ENCODE measurements around the gene GTF2H4. TPM values are rescaled to one million over a fixed set of nuclear protein-coding genes. Genes with fewer than 3 reads are reported as not detected.
"Not testable (repeated sequence)": the region's sequence is repeated elsewhere in the genome, so short reads cannot be mapped to it uniquely, and the experiment has no call there.

Gene GTF2H4
- total RNA-seq, 2 experiments from 2014 or later = 47.0 to 51.3 TPM

DNA sequence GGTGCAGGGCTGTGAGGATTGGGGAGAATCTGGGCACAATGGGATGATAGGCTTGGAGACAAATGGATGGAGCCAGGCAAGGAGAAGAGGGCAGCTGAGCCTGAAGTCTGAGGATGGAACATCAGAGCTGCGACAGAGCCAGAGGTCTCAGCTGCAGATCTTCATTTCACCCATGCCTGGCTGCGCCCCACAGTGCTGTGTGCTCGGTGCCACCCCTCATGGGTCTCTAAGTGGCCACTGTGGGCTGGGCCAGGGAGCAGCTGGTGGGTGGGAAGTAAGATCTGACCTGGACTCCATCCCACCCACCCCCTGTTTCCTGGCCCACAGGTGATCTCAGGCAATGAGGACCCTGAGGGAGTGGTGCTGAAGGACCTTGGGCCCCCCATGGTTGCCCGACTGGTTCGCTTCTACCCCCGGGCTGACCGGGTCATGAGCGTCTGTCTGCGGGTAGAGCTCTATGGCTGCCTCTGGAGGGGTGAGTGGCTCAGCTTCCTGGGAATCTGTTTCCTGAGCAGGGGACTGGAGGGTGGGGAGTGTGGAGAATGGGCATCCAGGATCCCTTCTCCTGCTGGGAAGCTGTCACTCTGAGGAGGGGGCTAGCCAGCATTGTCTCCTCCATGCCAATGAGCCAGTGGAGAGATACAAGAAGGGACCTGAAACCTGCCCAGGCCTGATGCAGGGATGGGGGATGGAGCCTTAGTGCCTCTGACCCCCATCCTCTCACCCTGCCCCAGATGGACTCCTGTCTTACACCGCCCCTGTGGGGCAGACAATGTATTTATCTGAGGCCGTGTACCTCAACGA lies 17.2 kb upstream of the GTF2H4 start:
- CTCF ChIA-PET = no interaction called here
- POLR2A ChIA-PET = no interaction called here

DNA sequence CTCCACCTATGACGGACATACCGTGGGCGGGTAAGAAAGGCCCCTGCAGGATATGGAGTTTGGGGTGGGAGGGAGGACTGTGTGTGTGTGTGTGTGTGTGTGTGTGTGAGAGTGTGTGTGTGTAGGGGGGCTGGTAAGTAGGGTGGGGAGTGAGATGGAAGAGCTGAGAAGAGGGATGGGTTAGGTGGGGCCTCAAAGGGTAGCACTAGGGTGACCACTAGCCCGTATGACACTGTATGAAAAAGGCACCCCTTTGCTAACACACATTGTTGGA lies 16.6 kb upstream of the GTF2H4 start:
- CTCF ChIA-PET = no interaction called here

DNA sequence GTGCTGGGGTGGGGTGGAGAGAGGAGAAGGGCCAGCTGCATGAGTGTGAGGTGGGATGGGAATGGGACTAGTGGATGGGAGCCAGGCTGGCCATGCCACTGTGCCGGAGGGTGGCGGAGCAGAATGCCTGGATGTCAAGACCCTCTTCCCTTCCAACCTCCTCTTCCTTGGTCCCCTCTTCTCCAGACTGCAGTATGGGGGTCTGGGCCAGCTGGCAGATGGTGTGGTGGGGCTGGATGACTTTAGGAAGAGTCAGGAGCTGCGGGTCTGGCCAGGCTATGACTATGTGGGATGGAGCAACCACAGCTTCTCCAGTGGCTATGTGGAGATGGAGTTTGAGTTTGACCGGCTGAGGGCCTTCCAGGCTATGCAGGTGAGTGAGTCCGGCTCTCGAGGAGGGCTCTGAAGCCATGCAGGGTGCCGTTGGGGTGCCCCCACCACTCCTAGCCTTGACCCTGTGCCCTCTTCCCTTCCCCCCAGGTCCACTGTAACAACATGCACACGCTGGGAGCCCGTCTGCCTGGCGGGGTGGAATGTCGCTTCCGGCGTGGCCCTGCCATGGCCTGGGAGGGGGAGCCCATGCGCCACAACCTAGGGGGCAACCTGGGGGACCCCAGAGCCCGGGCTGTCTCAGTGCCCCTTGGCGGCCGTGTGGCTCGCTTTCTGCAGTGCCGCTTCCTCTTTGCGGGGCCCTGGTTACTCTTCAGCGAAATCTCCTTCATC lies 16.0 kb upstream of the GTF2H4 start:
- CTCF ChIA-PET = no interaction called here
- POLR2A ChIA-PET = no interaction called here

More for the DNA sequence above, 16.6 kb upstream of the GTF2H4 start:
- POLR2A ChIA-PET = no interaction called here

DNA sequence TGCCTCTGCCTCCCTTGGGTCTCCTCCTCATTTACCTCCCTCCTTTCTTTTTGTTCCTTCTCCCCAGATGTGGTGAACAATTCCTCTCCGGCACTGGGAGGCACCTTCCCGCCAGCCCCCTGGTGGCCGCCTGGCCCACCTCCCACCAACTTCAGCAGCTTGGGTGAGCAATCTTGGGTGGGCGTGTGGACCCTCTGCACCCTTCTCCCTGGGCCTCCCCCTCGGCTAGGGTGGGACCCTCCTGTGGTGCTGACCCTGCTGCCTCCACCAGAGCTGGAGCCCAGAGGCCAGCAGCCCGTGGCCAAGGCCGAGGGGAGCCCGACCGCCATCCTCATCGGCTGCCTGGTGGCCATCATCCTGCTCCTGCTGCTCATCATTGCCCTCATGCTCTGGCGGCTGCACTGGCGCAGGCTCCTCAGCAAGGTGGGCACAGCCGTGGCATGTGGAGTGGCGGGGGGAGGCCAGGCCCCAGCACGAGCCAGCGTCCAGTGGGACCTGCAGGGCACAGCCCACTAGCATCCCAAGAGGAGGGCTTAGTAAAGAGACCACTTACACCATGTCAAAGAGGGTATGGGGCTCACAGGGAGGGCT lies 14.9 kb upstream of the GTF2H4 start:
- POLR2A ChIA-PET = no interaction called here
- CTCF ChIA-PET = interaction anchor here (0.8 kb wide), 1 partner anchor 1963 kb away, joined by 3 read pairs; no protein-coding TSS in a partner anchor

DNA sequence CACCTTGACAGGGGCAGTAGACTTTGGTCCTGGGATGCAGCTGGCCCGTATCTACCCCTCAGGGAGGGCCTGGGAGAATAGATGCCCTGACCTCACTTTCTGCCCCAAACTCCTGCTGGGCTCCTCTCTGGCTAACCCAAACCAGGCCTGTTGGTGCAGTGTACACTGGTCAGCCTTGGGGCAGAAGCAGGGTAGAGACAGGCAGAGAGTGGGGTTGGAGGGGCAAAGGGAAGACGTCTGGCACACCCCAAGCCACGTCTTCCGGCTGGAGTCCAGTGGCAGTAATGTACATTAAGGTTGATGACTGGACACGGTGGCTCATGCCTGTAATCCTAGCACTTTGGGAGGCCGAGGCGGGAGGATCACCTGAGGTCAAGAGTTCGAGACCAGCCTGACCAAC lies 14.3 kb upstream of the GTF2H4 start:
- CTCF ChIA-PET = no interaction called here
- POLR2A ChIA-PET = no interaction called here

DNA sequence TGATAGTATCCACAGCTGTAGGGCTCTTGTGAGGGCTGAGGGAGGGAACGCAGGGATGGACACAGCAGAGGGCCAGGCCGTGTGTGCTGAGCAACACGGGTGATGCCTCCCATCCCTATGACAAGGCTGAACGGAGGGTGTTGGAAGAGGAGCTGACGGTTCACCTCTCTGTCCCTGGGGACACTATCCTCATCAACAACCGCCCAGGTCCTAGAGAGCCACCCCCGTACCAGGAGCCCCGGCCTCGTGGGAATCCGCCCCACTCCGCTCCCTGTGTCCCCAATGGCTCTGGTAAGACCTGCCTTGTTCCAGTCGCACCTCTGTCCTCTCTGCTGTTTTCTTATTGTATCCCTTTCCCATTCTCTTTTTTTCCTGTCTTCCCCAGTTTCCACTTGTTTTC lies 13.6 kb upstream of the GTF2H4 start:
- ChIA-PET POLR2A (no interaction called here), CTCF (no interaction called here)

DNA sequence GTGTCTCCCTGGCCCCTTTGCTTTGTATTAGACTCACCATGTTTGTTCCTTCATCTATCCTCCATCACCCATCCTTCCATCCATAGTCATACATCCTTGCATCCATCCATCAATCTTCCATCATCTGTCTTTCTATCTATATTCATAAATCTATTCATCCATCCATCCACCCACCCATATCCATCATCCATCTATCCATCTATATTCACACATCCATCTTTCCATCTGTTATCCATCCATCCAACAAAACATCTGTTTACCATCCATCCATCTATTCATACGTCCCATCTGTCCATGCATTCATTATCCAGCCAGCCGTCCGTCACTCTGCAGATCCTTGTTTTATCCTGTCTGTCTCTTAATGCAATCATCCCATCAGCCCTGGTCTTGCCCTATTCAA lies 13.1 kb upstream of the GTF2H4 start:
- POLR2A ChIA-PET = no interaction called here
- CTCF ChIA-PET = no interaction called here

DNA sequence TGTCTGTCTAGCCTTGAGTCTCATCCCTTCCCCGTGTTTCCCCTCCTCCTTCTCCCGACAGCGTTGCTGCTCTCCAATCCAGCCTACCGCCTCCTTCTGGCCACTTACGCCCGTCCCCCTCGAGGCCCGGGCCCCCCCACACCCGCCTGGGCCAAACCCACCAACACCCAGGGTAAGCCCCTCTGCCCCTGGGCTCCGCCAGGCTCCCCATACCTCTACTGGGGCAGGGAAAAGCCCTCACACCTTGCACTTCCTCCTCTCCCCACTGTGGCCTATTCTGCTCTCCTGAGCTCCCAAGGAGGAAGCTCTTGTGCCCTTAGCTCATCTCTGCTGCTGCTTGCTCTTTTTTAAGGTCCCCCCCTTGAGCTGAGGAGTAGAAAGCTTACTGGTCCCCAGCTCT lies 12.7 kb upstream of the GTF2H4 start:
- POLR2A ChIA-PET = no interaction called here
- CTCF ChIA-PET = interaction anchor here (0.9 to 1.3 kb wide), 2 partner anchors 14 to 18 kb away, joined by 3 read pairs; partner anchors contain the start of gene VARS2

DNA sequence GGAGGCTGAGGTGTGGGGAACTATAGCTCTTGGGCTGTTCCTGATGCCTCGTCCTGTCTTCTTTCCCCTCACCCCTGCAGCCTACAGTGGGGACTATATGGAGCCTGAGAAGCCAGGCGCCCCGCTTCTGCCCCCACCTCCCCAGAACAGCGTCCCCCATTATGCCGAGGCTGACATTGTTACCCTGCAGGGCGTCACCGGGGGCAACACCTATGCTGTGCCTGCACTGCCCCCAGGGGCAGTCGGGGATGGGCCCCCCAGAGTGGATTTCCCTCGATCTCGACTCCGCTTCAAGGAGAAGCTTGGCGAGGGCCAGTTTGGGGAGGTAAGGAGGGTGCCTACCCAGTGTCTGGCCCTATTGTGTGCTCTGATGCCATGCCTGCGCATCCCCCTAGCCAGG lies 11.5 kb upstream of the GTF2H4 start:
- POLR2A ChIA-PET = no interaction called here
- CTCF ChIA-PET = interaction anchor here (1.0 to 1.3 kb wide), 3 partner anchors 10 to 62 kb away, joined by 3 read pairs; partner anchors contain the start of gene VARS2

DNA sequence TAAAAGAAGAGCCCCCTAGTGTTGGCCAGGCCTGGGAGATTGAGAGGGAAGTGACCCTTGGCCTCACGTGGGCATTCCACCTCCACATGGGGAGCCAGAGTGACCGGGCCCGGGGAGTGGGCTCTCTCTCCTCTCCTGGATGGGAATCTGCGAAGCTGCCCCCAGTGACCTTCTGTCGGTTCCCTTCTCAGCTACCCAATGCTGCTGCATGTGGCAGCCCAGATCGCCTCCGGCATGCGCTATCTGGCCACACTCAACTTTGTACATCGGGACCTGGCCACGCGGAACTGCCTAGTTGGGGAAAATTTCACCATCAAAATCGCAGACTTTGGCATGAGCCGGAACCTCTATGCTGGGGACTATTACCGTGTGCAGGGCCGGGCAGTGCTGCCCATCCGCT lies 10.1 kb upstream of the GTF2H4 start:
- ChIA-PET POLR2A (no interaction called here), CTCF (no interaction called here)

DNA sequence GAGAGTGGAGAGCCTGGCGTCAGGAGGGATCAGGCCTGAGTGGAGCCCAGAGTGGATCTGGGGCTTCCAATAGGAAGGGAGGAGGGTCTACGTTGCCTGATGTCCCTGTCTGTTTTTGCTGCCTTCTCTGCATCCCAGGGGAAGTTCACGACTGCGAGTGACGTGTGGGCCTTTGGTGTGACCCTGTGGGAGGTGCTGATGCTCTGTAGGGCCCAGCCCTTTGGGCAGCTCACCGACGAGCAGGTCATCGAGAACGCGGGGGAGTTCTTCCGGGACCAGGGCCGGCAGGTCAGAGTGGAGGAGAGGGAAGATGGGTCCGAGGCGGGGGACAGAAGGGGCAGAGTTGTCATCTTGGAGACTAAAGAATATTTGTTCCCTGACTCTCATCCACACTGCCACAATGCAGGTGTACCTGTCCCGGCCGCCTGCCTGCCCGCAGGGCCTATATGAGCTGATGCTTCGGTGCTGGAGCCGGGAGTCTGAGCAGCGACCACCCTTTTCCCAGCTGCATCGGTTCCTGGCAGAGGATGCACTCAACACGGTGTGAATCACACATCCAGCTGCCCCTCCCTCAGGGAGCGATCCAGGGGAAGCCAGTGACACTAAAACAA lies 9.2 kb upstream of the GTF2H4 start:
- POLR2A ChIA-PET = no interaction called here

DNA sequence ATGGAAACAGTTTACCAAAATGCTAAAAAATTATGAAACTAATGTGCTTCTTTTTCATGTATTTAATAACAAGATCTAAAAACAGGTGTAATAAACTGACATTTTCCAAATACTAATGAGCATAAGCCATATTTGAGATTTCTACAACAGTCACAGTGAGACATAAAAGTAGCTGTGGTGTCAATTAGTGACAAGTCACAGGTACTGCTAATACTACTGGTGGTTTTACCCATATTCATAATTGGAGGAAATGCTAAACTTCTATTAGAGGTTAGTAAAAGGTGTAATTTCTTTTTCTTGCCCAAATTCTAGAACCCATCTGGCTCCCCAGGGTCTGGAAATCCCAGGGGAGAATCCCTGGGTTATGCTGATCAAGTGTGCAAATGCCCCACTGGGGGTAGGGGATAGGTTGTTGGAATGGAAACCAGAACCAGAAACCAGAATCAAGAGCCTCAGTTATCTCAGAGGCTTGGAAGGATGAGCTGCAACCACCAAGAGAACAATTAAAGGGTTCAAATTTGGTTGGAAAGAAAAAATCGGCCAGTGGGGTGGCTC lies 7.1 kb upstream of the GTF2H4 start:
- ChIA-PET POLR2A (no interaction called here), CTCF (interaction anchor here (0.9 to 1.2 kb wide), 2 partner anchors 14 to 18 kb away, joined by 3 read pairs; no protein-coding TSS in a partner anchor)

More for the DNA sequence above, 9.2 kb upstream of the GTF2H4 start:
- CTCF ChIA-PET = interaction anchor here (1.3 kb wide), 1 partner anchor 16 kb away, joined by 4 read pairs; no protein-coding TSS in a partner anchor

DNA sequence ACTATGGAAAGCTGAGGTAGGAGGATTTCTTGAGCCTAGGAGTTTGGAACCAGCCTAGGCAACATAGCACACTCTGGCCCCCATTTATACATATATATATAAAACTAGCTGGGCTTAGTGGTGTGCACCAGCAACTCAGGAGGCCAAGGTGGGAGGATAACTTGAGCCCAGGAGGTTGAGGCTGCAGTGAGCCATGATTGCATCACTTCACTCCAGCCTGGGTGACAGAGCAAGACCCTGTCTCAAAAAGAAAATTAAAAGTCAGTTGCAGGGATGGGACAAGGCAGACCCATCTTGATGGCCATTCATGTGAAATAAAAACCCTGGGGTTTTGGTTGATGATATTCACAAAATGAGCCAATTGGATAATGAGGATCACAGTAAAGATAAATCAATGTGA lies 6.6 kb upstream of the GTF2H4 start:
- POLR2A ChIA-PET = no interaction called here
- CTCF ChIA-PET = interaction anchor here (0.9 to 1.1 kb wide), 2 partner anchors 18 to 170 kb away, joined by 3 to 5 read pairs; no protein-coding TSS in a partner anchor

DNA sequence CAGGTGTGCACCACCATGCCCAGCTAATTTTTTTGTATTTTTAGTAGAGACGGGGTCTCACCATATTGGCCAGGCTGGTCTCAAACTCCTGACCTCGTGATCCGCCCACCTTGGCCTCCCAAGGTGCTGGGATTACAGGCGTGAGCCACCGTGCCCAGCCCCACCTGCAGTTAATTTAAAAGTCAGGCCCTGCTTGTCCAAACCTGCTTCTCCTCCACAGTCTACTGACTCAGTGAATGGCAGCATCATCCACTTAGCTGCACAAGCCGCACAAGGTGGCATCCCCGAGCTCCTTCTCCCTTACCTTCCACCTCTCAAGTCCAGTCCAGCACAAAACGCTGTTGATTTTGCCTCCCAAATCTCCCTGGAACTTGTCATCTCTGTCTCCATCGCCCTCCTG lies 5.8 kb upstream of the GTF2H4 start:
- CTCF ChIA-PET = interaction anchor here (1.1 kb wide), 1 partner anchor 171 kb away, joined by 5 read pairs; no protein-coding TSS in a partner anchor
- POLR2A ChIA-PET = not testable (repeated sequence)

DNA sequence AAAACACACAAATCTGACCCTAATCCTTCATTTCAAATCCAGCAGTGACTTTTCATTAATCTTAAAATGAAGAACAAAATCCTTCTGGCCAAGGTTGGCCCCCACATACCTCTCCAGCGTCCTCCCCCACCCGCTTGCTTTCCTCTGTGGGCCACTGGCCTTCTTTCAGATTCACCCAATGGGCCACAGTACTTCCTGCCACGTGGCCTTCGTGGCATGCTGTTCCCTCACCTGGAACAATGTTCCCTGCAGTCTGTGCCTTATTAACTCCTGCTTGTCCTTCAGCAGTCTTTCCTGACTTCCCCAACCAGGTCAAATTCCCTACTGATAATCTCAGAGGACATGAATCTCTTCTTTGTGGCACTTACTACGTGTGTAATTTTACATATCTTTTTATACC lies 5.3 kb upstream of the GTF2H4 start:
- ChIA-PET POLR2A (no interaction called here), CTCF (no interaction called here)

DNA sequence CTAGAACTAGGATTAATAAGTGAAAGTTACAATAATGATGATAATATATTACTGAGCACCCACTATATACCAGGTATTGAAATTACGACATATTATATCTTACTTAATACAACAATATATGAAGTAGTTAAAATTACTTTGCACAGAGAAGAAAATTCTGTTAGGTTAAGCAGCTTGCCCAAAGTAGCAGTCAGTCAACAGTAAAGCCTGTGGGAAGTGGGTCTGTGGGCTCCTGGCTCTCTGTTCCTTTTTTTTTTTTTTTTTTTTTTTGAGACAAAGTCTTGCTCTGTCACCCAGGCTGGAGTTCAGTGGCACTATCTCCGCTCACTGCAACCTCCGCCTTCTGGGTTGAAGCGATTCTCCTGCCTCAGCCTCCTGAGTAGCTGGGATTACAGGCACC lies 4.8 kb upstream of the GTF2H4 start:
- ChIA-PET POLR2A (interaction anchor here (0.7 kb wide), 1 partner anchor 19 kb away, joined by 9 read pairs; the partner anchor contains the start of gene DDR1), CTCF (no interaction called here)

DNA sequence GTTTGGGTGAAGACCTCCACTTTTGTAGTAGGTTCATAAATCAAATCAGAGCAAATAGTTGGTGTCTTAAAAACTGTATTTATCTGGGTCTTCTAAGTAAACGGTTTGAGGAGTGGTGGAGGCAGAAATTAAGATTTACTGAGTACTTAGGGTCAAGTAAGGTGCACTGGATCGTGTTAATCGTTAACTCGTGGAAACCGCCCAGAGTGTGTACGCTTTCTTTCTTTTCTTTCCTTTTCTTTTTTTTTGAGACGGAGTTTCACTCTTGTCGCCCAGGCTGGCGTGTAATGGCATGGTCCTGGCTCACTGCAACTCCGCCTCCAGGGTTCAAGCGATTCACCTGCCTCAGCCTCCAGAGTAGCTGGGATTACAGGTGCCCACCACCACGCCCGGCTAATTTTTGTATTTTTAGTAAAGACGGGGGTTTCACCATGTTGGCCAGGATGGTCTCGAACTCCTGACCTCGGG lies 683 bp upstream of the GTF2H4 start:
- CTCF ChIA-PET = interaction anchor here (0.6 to 2.1 kb wide), 6 partner anchors 77 to 180 kb away, joined by 3 to 6 read pairs (median 4); no protein-coding TSS in a partner anchor
- POLR2A ChIA-PET = interaction anchor here (0.6 kb wide), 2 partner anchors 175 to 431 kb away, joined by 3 to 5 read pairs; no protein-coding TSS in a partner anchor

DNA sequence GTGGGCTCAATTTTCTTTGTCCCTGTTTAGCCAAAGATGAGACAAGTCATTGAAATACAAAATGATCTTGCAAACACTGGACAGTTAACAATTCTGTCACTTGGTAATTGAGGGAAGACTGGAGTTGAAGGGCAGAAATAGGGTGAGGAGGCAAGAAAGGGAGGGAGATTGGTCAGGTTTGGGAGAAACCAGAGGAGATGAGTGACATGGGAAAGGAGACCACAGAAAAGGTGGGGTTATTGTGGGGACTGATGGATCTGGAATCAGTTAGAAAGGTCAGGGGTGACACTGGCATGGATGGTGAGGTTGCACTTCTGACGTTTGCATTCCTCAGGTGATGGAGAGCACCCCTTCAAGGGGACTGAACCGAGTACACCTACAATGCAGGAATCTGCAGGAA lies 693 bp downstream of the GTF2H4 start:
- POLR2A ChIA-PET = no interaction called here
- CTCF ChIA-PET = interaction anchor here (2.2 kb wide), 1 partner anchor 30 kb away, joined by 5 read pairs; no protein-coding TSS in a partner anchor

DNA sequence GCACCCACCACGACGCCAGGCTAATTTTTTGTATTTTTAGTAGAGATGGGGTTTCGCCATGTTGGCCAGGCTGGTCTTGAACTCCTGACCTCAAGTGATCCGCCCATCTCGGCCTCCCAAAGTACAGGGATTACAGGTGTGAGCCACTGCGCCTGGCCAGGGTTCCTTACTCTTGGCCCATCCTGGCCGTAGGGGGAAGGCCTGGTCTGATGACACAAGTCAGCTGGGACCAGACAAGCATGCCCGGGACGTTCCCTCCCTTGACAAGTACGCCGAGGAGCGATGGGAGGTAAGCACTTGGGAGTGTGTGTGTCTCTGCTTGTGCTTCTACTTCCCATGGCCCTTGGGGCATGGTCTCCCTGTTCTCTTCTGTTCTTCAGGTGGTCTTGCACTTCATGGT lies 2.5 kb downstream of the GTF2H4 start:
- POLR2A ChIA-PET = not testable (repeated sequence)
- CTCF ChIA-PET = interaction anchor here (0.8 to 1.3 kb wide), 3 partner anchors 82 to 180 kb away, joined by 3 to 4 read pairs (median 3); no protein-coding TSS in a partner anchor

All from activated CD8-positive, alpha-beta memory T cell treated with anti-CD3 and anti-CD28 coated beads for 36 hours (primary cell).